Left kidney (tissue), 2 donors: ENCODE data around the gene IQSEC3. TPM values are rescaled to one million over a fixed set of nuclear protein-coding genes. Genes with fewer than 3 reads are reported as not detected.

Source experiments
- DNase-seq: peaks from one replicate; pipeline ENCODE4 v3.0.0-alpha.2; 2013
- polyA plus RNA-seq: library from polyadenylated mRNA; unstranded; fragments of 120-200 nt; gene quantifications from one replicate; pipeline ENCODE4 v1.2.1, GENCODE V29; 2013; ENCODE audit not compliant: insufficient read length

The IQSEC3 gene
- polyA plus RNA-seq, 1 donor, result 10.8 TPM

DNA sequence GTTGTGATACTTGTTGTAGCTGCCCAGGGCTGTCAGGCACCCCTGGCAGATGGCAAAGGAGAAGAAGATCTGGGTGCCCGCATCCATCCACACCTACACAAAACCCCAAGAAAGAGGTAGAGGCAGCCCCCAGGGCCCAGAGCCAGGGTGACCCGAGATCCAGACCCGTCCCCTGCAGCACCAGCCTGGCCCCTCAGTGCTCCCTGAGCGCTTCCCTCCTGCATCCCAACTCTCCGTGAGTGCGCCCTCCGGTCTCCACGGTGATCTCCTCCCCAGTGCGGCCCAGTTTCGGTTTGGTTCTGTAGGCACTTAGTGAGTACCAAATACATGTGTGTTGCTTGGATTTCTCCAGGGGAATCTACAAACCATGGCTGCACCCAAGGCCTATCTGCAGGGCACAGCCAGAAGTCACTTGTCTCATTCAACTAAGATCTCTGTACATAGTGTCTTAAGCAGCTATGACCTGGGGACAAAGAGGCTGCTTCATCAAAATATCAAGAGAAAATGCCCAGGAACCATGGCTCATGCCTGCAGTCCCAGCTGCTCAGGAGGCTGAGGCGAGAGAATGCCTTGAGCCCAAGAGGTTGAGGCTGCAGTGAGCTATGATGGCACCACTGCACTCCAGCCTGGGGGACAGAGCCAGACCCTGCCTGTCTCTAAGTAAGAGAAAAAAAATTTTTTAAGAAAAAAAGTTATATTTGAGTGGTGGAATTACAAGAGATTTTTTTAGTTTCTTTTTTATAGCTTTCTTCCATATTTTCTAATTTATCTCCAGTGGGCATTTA lies 131.5 kb downstream of the IQSEC3 start:
- DNase-seq, result no peak

DNA sequence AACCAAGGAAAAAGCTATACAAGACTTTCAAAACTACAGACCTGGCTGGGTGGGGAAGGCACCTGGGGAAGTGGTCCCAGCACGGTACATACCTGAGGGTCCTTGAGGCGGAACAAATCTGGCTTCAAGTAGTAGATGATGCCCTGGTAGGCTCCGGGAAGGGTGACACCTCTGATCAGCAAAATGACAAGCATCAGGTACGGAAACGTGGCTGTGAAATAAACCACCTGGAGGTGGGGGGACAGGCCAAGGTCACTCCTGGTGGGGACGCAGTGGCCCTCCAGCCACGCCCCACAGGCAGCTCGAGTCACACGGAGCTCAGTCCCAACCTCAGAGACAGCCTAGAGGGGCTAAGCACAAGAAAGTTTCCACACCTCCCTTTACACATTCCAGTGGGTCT lies 132.1 kb downstream of the IQSEC3 start:
- DNase-seq, result no peak

DNA sequence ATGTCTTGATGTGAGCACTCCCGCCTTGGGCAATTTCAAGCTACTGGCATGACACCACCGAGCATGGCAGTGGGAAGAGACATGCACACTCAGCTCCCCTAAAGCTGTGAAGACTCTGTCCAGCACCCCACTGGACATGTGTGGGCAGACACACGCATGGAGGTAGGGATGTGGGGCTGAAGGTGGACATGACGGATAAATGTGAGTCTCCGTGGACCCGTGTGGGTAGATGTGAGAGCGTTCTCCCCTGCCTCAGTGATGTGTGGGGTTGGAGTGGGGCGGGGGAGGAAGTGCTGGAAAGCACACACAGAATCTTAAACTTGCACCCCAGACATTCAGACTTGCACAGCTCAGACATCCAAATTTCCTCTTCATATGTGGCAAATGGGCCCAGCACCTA lies 134.8 kb downstream of the IQSEC3 start:
- no peak for DNase-seq

DNA sequence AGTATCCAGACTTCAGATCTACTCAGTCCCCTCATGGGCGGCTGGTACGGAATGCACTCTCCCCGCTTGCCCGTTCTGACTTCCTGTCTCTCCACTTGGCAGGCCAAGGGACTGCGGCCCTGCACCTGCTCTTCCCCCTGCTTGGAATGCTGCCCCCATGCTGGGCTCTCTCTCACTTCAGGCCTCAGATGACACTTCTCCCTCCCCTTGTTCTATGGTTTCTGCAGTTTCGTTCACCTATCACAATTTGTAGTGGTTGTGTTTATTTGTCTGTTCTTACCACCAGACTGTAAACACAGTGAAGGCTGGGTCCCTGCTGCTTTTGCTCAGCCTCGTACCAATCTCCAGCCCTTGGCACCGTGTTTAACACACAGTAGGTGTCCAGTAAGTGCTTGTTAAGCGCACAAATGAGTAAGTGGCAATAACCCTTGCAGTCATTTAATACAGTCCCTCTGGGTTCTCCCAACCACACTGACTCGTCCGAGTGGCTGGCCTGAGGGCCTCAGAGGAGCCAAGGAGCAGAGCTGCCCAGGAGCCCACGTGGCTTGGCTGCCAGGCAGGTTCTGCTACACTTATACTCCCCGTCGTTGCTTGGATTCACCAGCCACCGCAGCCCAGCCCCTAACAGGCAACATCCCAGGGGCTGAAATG lies 135.6 kb downstream of the IQSEC3 start:
- DNase-seq, result no peak

DNA sequence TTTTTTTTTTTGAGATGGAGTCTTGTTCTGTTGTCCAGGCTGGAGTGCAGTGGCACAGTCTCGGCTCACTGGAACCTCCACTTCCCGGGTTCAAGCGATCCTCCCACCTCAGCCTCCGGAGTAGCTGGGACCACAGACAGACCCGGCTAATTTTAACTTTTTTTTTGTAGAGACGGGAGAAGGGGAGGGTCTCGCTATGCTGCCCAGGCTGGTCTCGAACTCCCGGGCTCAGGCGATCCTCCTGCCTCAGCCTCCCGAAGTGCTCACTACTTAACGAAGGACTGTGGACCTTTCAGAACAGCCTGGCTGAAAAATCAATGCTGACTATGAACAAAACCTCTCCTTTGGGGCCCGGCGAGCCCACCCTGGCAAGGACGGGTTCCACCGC lies 136.5 kb downstream of the IQSEC3 start:
- DNase-seq, result no peak

DNA sequence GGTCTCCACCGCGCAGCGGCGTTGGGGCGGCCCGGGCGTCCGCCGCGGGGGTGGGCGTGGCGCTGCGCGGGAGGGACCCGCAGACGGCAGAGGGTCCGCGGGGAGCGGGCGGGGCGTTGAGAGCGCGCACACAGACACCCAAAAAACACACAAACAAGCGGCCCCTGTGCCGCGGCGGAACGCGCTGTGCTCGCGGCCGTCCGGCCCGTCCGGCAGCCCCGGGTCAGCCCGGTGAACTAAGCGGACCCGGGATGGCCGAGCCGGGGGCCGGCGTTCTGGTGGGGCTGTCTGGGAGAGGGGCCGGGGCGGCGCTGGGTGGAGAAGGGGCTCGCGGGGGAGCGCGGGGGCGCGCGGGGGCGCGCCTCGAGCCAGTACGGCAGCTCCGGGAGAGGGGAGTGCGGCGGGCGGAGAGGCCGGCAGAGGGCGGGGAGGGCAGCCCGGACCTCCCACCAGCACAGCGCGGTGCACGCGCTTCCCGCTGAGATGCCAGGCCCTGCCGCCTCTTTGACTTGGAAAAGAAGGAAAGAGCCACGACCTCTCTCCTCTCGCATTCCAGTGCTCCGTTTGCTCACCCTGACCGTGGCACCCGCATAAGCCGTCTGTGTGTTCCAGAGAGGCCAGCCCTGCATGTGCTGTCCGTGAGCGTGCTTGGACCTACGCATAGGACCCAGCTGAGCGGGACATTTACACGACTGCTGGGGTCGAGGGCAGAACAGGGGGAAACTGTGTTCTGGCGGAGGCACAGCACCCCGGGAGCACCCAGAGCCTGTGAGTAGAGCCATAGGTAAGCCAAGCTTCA lies 137.1 kb downstream of the IQSEC3 start:
- no peak for DNase-seq

DNA sequence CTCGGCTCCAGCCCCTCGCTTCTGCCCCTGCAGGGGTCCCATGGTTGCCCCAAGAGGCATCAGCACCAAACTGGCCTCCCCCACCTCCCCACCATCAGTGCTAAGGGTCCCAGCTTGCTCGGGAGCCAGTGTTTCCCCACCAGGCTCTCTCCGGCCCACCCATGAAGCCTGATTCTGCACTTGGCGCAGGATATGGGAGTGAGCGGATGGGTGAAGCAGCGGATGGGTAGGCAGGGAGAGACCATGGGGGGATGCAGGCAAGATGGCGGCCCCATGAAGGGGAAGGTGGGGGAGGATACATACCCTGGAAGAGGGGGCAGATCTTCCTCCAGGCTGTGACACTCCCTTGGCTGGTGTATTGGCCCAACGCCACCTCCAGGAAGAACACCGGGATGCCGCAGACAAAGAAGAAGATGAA lies 137.7 kb downstream of the IQSEC3 start:
- no peak for DNase-seq

DNA sequence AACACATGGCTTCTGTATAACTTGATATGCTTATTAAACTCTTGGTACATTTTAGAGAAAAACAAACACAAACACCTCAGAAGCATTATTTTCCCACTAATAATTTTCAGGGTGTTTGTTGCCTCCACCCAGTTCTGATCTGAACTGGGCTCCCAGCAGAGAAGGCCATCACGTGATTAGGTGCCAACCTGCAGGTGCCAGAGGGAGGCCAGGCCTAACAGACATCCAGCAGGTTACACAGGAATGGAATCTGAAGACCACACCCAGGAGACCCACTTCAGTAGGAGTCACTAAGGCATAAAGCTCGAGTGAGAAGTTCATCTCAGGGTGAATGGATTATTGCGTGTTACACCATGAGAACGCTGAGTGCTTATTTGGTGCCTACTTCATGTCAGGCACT lies 138.5 kb downstream of the IQSEC3 start:
- no peak for DNase-seq

DNA sequence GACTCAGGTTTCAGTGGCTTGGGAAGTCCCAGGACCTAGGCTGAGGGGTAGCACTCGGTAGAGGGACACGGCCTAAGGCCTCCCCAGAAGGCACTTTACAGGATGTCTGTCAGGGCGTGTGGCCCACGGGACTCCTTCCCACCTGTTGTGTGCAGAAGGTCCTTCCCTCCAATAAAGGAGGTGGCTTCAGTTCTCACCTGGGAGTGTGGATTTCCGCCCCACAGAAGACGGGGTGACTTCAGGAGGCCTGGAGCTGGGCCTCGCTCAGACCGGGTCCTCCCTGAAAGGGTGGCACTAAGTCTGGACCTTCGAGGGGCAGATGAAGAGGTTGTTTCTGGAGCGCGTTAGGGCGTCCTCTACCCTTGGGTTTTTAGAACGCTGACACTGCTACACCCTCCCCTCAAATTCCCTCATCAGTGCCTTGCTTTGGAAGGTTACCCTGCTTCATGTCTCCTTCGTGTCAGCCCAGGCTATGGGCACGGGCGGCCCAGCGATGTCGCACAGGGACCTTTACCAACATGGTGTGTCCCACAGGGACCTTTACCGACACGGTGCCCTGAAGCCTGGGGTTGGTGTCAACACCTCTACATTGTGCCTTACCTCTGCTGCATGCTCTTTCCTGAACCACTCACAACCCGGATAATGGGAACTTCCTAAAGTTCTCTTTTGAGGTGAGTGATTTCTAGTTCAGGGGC lies 140.3 kb downstream of the IQSEC3 start:
- no peak for DNase-seq

DNA sequence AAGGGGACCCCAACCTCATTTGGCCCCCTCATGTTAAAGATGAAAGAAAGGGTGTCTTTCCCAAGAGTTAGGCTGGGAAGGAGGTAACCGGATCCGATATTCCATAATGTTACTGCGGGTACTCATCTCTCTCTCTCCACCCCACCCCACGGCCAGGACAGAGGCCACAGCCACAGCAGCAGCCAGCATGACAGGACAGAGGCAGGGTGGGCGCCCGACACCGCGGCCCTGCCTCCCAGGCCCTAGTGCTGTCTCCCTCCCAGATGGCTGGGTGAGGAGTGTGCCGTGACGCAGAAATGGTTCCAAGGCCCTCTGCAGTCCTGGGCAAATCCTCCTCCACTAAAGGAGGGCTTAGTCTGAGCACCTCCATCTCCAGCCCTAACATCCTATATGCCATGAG lies 141.2 kb downstream of the IQSEC3 start:
- no peak for DNase-seq

DNA sequence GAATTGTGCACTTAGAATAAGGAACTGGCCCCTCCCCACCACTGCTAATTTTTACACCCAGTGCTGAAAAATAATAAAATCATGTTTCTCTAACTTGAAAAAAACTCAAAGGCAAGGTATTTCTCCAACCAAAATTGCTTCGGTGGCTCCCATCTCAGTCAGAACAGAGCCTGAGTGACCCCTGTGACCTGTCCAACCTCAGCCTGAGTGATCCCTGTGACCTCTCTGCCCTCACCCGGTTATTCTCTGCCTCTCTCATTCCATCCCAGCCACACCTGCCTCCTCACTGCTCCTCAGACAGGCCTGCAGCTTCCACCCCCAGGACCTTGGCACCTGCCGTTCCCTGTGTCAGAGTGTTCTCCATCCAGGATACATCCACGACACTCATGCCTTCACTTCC lies 142.2 kb downstream of the IQSEC3 start:
- no peak for DNase-seq

DNA sequence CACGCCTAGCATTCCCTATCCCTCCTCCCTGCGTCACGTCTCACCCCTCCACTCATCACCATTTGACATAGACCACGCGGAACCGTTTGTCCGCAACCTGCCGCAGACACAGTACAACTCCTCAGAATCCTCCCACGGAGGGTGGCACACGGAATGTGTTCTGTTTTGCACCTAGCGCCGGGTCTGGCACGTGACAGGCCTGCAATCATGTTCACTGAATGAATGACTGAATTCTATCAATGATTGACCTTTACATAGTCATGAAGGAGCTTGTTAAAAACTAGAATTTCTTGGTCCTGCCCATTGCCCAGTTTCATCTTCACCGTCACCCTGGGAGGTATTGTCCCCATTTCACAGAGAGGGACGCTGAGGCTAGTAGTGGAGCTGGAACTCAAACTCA lies 142.7 kb downstream of the IQSEC3 start:
- no peak for DNase-seq

DNA sequence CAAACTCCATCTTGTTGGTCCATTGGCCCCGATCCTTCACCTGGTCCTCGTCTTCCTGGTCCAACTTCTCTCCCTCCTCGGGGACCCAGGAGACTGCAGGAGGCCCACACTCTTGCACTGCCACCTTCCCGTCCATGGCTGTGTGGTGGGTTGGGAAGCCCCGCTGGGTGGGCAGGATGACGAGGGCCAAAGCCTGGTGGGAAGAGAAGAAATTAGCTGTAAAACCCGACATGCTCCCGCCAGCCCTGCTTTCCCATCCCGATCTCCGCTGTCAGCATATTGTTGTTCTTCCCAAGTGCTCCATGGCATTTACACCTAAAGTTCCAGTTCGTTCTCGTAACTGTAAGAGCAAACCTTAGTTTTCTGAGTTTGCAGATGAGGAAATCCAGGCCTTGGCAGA lies 143.3 kb downstream of the IQSEC3 start:
- no peak for DNase-seq

DNA sequence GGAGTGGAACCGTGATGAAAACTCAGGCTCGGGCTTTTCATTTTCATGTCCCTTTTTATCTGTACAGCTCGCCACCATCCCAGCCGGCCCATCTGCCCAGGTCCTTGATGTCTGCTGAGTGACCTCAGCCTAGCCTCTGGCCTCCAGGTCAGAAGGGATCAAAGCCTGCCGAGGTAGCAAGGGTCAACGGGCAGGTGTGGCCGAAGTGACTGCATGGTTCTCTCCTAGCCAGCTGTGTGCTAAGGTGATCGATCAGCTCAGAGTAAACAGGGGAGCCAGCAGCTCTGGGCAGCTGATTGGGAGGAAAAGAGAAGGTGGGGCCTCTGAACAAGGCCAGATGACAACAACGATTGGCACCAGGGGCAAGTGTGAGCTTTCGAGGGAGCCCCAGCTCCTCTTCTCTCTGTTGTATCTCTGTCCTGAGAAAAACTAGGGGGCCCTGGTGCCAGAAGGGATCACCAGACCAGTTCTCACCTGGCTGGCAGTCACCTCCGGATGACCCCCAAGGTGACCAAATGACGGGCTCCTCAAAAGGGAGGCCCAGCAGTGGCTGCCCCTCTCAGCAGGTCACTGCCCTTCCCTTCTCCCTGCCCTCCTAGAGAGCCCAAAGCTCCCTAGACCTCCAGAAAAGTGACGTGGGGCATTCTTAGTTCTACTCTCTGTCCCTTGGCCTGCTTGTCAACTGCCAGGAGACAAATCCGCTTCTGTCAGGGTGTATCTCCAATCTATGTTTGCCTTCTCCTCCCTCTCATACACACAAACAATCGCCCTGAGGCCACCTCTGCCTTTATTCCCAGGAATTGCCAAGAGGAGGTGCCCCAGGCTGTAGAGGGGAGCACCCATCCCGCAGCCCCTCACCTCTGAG lies 143.9 kb downstream of the IQSEC3 start:
- no peak for DNase-seq

DNA sequence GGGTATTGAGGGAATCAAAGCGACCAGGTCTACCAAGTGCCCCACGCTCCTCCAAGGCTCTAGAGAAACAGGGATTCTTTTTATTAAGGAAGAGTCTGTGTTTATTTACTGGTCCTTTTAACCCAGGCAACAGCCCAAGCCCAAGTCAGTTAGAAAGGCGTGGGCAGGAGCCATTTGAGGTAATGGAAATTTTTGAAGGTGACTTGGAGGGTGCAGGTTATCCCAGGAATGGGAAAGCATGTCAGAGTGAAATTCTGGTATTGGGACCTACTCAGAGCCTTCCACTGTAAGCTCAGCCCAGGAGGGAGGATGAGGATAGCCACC lies 144.5 kb downstream of the IQSEC3 start:
- DNase-seq, result no peak

DNA sequence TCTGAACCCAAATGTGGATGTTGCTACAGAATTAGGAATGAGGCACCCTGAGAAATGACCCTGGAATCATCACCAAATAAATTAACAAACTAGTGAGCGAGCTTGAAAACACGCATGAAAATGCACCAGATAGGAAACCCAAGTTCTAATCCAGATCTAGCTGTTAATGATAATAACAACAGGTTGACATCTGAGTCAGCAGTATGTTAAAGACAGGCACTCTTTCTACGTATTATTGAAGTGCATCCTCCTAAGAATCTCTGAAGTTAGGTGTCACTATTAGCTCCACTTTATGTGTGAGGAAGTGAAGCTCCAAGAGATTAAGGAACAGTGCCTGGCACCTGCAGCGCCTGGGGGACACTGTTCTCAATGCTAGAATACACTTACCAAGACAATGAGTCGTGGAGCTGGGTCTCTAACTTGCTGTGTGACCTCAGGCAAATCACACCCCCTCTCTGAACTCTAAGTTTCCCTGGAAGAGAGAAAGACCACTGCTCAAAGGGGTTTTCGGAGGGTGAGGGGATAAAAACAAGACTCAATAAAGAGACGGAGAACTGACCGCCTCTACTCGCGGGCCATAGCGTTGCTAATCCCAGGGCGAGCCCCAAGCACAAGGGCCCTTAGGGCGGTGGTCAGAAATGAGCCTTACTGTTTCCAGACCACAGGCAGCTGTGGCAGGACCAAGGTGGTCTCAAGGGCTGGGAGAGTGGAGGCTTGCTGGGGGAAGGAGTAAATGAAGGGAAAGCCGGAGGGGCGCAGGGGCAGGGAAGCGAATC lies 145.3 kb downstream of the IQSEC3 start:
- DNase-seq, result no peak

DNA sequence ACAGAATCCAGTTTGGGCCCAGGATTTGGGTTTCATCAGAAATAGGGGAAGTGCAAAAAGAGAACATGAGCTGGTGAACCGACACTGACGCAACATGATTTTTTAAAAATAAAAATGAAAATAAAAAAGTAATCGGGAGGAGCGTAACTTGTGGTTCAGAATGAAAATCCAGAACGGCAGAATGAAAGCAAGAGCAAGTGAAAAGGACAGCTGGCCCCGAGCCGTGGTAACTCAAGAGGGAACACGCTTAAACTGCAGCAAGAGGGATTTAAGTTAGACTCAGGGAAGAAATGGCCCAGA lies 145.8 kb downstream of the IQSEC3 start:
- DNase-seq, result no peak

DNA sequence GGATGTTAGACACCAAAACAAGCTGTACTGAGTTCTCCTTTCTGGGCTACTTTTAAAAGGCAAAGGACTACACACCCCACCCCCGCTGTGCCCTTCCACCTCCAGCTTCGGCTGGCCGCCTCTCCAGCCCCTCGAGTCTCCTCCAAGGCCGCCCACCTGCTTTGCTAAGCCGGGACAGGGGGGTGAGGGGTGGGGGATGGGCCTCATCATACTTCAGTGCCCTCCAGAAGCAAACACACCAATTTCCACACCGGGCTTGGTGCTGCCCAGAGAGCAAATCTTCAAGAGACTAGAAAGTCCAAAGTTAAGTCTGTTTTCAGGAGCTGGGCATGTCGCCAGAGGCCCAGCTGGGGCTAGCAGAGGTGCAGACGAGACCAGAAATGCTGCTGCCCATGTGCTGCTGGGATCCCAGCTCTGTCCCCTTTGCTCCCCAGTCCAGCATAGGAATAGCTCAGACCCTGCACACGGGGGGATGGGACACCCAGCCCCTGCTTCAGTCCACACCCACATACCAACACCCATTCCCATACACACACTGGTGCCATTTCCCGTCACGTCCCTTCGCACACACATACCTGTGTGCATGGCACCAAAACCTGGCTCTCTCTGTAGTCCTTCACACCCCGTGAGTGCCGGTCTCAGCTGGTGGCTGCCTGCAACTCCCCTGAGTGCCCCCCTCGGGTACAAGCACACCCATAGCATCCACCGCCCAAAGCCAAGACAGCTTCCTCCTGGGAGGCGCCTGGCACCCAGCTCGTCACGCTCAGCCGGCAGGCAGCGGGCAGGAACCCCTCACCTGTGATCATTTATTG lies 146.4 kb downstream of the IQSEC3 start:
- peak; percentile 56 for DNase-seq

DNA sequence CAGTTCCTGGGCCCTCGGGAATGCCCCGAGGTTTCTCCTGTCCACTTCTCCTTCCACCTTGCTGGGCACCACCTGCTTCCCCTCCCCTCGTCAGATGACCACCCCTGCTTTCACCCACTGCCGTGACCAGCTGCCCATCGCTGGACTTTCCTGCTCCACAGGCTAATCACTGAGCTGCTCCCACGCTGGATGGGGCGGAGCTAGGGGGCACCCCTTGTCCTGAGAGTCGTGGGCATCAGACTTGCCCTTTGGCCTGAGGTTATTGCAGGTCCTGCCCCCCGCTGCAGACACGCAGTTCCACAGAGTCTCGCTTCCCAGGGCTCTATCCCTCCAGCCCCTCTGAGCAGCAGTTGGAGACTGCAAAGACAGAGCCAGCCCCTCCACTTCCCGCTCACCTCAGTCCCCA lies 147.0 kb downstream of the IQSEC3 start:
- no peak for DNase-seq
